ENCODE results near the gene KCTD11.

Gene KCTD11

DNA sequence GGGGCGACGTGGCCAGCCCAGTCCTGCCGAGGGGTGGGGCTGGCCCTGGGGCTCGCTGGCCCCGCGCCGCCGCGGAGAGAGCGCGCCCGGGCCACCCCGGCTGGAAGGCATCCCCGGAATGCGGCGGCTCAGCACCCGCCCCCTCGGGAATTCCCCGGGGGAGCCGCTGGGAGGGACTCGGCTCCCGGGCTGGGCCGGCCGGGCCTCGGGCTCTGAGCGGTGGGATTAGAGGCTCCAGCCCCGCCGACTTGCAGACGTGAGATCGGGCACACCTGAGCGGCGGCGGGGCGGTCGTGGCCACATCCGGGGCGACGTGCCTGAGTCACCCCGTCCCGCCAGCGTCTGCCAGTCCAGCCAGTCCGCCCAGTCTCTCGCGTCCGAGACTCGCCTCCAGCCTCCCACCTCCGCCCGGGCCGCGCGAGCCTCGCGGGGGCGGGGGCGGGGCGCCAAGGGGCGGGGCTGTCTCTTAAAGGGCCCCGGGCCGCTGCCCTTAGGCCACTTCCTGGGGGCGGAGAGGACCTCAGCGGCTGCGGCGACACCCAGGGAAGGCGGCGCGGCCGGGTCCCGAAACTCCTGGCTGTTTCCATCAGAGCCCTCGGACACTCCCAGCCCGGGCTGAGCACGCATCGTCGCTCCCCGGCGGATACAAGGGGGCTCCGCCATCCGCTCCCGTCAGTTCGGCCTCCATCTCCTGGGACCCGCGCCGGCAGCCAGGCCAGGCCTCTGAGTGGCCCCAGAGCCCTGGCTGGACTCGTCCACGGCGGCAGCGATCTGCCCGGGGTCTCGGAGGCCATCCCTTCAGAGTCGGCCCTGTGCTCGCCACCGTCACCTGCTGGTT, at the start of gene KCTD11:
TSS of gene KCTD11 (plus strand) at position 498 of the 838 bp plus-strand sequence.
- H3K4me3 ChIP-seq (ENCODE audit: low read length) = peak within 1 kb of the TSS; percentile 74
- DNase-seq (ENCODE audit: low read depth) = peak; percentile 68

GRCh38 chr17:7304179-7304578, 47.8 kb upstream of the KCTD11 start:
- TF ChIP-seq, protein P1, sequence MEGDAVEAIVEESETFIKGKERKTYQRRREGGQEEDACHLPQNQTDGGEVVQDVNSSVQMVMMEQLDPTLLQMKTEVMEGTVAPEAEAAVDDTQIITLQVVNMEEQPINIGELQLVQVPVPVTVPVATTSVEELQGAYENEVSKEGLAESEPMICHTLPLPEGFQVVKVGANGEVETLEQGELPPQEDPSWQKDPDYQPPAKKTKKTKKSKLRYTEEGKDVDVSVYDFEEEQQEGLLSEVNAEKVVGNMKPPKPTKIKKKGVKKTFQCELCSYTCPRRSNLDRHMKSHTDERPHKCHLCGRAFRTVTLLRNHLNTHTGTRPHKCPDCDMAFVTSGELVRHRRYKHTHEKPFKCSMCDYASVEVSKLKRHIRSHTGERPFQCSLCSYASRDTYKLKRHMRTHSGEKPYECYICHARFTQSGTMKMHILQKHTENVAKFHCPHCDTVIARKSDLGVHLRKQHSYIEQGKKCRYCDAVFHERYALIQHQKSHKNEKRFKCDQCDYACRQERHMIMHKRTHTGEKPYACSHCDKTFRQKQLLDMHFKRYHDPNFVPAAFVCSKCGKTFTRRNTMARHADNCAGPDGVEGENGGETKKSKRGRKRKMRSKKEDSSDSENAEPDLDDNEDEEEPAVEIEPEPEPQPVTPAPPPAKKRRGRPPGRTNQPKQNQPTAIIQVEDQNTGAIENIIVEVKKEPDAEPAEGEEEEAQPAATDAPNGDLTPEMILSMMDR (conservative IDR thresholded peaks at IDR 0.05; ENCODE audit: low read depth, low read length) = no peak
- H3K4me3 ChIP-seq (ENCODE audit: low read length) = no peak overlapping the region
- DNase-seq (ENCODE audit: low read depth) = no peak

More for the DNA sequence above, at the start of gene KCTD11:
- TF ChIP-seq, protein P1 (conservative IDR thresholded peaks at IDR 0.05; ENCODE audit: low read depth, low read length) = no peak

- peak; percentile 99 for DNase-seq (ENCODE audit: low read depth)
- H3K4me3 ChIP-seq (ENCODE audit: low read length) = peak within 1 kb of the TSS; percentile 96
Observed at GRCh38 chr17:7306911-7307685, 44.9 kb upstream of the KCTD11 start, which contains the start of gene EIF5A. TSS of gene EIF5A (plus strand) at chr17:7307628. CDS start at chr17:7309636, 2,008 bp downstream.

GRCh38 chr17:7307686-7308624, 44.0 kb upstream of the KCTD11 start:
- DNase-seq (ENCODE audit: low read depth) = no peak
- H3K4me3 ChIP-seq (ENCODE audit: low read length) = peak overlapping the region; percentile 96
- TF ChIP-seq, protein P1 (conservative IDR thresholded peaks at IDR 0.05; ENCODE audit: low read depth, low read length) = no peak

More at GRCh38 chr17:7306911-7307685, 44.9 kb upstream of the KCTD11 start, which contains the start of gene EIF5A:
- TF ChIP-seq, protein P1 (conservative IDR thresholded peaks at IDR 0.05; ENCODE audit: low read depth, low read length) = no peak

GRCh38 chr17:7308625-7309433, 43.1 kb upstream of the KCTD11 start:
- TF ChIP-seq, protein P1 (conservative IDR thresholded peaks at IDR 0.05; ENCODE audit: low read depth, low read length) = no peak

DNA sequence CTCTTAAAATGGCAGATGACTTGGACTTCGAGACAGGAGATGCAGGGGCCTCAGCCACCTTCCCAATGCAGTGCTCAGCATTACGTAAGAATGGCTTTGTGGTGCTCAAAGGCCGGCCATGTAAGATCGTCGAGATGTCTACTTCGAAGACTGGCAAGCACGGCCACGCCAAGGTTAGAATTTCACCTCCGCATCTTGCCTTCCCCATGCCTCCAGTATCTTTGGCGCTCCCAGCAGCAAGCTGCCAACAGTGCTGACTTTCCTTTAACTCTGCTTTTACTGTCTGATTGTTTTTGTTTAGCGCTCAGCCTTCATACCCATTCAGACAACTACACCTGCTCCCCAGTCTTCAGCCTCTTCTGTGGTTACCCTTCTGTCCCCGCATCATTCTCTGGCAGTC, 42.3 kb upstream of the KCTD11 start:
- no peak for DNase-seq (ENCODE audit: low read depth)
- H3K4me3 ChIP-seq (ENCODE audit: low read length) = peak overlapping the region; percentile 2

More at GRCh38 chr17:7308625-7309433, 43.1 kb upstream of the KCTD11 start:
- no peak for DNase-seq (ENCODE audit: low read depth)
- H3K4me3 ChIP-seq (ENCODE audit: low read length) = peak overlapping the region; percentile 96

More for the DNA sequence above, 42.3 kb upstream of the KCTD11 start:
- TF ChIP-seq, protein P1 (conservative IDR thresholded peaks at IDR 0.05; ENCODE audit: low read depth, low read length) = no peak
